ENCODE data around the gene TULP4. TPM values are rescaled to one million over a fixed set of nuclear protein-coding genes. Genes with fewer than 3 reads are reported as not detected.

TULP4 gene
- total RNA-seq, 1 experiment from 2014 or later, result 64.6 TPM

DNA sequence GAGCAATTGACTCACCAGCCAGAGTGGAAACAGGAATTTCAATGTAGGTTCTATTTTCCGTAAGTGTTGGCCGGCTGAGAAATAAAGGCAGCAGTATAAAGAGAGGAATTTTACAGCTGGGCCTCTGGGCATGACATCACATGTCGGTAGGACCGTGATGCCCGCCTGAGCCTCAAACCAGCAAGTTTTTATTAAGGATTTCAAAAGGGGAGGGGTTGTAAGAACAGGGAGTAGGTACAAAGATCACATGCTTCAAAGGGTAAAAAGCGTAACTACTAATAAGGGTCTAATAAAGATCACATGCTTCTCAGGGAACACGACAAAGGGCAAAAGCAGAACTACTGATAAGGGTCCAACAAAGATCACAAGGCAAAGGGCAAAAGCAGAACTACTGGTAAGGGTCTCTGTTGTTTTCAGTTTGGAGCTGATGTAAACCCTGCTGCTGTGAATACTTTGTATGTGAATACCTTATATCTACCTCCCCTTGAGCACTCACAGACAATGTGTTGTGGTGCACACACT lies 9.0 kb upstream of the TULP4 start:
- no peak overlapping the region for H4K5ac ChIP-seq (ENCODE audit: insufficient read length, low read depth, low read length)
- WGBS (ENCODE audit: extremely low coverage, insufficient read length, low lambda C conversion rate), result no CpG with 5 or more reads among the region's 7 CpGs
- Mint-ChIP-seq H3K27ac (no peak overlapping the region), H3K4me1 (peaks cover 0 to 7% of the 10 kb centered on the region in 2 experiments; a peak in 1 of 4 replicates), H3K36me3 (ENCODE audit: insufficient read depth in 1 of 3, low read depth in 3 of 3) (peaks cover 20 to 22% (median 22%) of the 10 kb centered on the region in 3 experiments), H3K9me3 (peaks cover 10 to 15% of the 10 kb centered on the region in 2 experiments), H3K4me3 (no peak overlapping the region), H3K27me3 (ENCODE audit: low read depth) (no peaks in the 10 kb centered on the region)
- no peak overlapping the region for H3K18ac ChIP-seq (ENCODE audit: insufficient read length, low read depth, low read length)
- no peak overlapping the region for H3K56ac ChIP-seq (ENCODE audit: insufficient read length, low read depth, low read length)
- no peaks in the 10 kb centered on the region for H3K79me2 ChIP-seq (ENCODE audit: insufficient read depth, low read length)
- H3K9ac ChIP-seq (ENCODE audit: extremely low read depth, insufficient read length, low read length), result no peak overlapping the region
- no peak overlapping the region for H2BK5ac ChIP-seq (ENCODE audit: insufficient read length, low read length)
- no peak overlapping the region for H3T11ph ChIP-seq (ENCODE audit: low read length)
- no peaks in the 10 kb centered on the region for H3K23me2 ChIP-seq (ENCODE audit: insufficient read length, low read depth, low read length, poor library complexity, severe bottlenecking)
- H2BK12ac ChIP-seq (ENCODE audit: insufficient read length, low read depth, low read length), result no peak overlapping the region
- no peak overlapping the region for H3K23ac ChIP-seq (ENCODE audit: insufficient read length, low read depth, low read length)
- TF ChIP-seq, protein P1, sequence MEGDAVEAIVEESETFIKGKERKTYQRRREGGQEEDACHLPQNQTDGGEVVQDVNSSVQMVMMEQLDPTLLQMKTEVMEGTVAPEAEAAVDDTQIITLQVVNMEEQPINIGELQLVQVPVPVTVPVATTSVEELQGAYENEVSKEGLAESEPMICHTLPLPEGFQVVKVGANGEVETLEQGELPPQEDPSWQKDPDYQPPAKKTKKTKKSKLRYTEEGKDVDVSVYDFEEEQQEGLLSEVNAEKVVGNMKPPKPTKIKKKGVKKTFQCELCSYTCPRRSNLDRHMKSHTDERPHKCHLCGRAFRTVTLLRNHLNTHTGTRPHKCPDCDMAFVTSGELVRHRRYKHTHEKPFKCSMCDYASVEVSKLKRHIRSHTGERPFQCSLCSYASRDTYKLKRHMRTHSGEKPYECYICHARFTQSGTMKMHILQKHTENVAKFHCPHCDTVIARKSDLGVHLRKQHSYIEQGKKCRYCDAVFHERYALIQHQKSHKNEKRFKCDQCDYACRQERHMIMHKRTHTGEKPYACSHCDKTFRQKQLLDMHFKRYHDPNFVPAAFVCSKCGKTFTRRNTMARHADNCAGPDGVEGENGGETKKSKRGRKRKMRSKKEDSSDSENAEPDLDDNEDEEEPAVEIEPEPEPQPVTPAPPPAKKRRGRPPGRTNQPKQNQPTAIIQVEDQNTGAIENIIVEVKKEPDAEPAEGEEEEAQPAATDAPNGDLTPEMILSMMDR (conservative IDR thresholded peaks at IDR 0.05), result no peak
- no peaks in the 10 kb centered on the region for H3K79me1 ChIP-seq (ENCODE audit: insufficient read depth, low read depth, low read length, poor library complexity, severe bottlenecking)
- no peak overlapping the region for H4K8ac ChIP-seq (replicated peaks; ENCODE audit: insufficient read length, low read depth, low read length)
- no peak overlapping the region for H2BK120ac ChIP-seq (ENCODE audit: low read depth, low read length, poor library complexity, severe bottlenecking)
- H2BK20ac ChIP-seq (ENCODE audit: low read depth, low read length, poor library complexity, severe bottlenecking), result no peak overlapping the region
- H2BK15ac ChIP-seq (ENCODE audit: low read depth, low read length), result no peak overlapping the region
- no peak overlapping the region for H4K91ac ChIP-seq (ENCODE audit: insufficient read length, low read depth, low read length)
- H2AK5ac ChIP-seq (ENCODE audit: insufficient read length, low read length), result no peak overlapping the region
- no peaks in the 10 kb centered on the region for H3K4me1 ChIP-seq (ENCODE audit: insufficient read depth, low read length)
- no peak overlapping the region for H2AFZ ChIP-seq (ENCODE audit: low read length)
- H3K27ac ChIP-seq (ENCODE audit: insufficient read length, low read depth, low read length), result no peak overlapping the region
- no peaks in the 10 kb centered on the region for H3K9me3 ChIP-seq (ENCODE audit: control insufficient read depth, low read depth, low read length)
- H4K20me1 ChIP-seq (ENCODE audit: control insufficient read depth, insufficient read depth, insufficient read length), result no peaks in the 10 kb centered on the region
- no peak overlapping the region for H3K4me2 ChIP-seq (ENCODE audit: insufficient read depth, insufficient read length, low read length)
- no peak for DNase-seq
- no peak overlapping the region for H3K4ac ChIP-seq (ENCODE audit: low read depth, low read length)
- no peaks in the 10 kb centered on the region for H3K27me3 ChIP-seq (ENCODE audit: insufficient read depth, low read length)
- H3K14ac ChIP-seq (ENCODE audit: insufficient read depth, low read length), result no peak overlapping the region

All from H9 (cell line).